ENCODE measurements around the gene TMEM14A.
"Not testable (repeated sequence)": the region's sequence is repeated elsewhere in the genome, so short reads cannot be mapped to it uniquely, and the experiment has no call there.

TMEM14A gene

DNA sequence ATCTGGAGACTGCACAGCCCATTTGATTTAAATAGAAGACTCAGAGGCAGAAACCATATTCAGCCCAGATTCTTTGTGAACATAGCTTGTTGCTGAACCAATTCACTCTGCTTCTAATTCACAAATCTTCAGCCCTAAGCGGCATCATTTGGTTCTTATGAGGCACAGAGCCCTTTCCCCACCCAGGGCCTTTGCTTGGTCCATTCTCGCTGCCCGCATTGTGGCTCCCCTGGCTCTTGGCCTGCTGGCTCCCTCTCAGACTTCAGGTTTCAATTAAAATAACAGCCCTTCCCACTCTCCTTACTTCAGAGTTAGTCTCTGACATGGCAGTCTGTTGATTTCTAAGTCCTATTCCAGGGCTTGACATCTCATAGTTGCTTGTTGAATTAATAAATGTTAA is 9.4 kb upstream of the TMEM14A start:
- no peak for DNase-seq

DNA sequence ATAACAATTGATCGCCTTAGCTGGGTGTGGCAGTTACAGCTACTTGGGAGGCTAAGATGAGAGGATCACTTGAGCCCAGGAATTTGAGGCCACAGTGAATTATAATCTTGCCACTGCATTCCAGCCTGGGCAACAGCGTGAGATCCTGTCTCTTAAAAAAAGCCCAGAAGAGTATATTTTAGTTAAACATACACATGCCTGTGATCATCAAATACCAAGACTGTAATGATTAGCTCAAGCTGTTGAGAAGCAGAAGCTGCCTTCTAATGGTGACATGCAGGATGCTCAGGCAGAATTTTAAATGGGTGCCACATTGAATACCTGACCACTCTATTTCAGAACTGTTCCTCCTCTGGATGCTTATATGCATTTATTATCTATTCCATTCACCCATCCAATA is 8.9 kb upstream of the TMEM14A start:
- no peak for DNase-seq

DNA sequence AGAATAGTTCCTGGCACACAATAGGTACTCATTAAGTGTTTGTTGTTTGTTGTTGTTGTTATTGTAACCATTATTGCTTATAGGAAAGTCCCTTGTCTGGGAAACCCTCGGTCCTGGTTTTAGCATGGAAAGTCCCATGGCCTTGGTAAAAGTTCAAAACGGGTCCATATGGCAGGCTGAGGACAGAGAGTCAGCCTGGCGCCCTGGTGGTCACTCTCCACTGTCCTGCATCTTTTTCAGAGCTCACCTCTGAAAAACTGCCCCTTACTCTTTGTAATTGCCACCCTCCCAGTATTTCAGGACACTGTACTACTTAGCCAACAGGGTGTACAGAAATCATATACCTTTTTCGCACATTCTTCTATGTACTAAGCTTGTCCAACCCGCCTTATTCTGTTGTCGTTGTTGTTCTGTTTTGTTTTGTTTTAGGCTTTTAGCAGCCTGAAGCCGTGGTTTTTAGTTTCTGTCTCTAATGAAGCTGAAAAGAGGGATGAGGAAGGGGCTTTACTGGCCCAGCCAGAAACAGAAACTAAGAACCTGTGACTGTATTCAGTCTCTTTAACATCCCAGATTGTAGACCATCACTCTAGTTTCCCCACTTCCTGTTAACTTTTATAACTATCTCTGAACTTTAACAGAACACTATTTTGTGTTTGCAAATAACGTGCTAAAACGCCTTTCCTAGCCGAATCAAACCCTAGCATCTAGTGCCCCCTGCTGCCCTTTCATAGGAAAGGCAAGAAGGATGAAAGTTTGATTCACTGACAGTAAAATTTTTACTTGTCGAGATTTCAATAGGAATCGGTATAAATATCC is 7.6 kb upstream of the TMEM14A start:
- DNase-seq: peak; percentile 54

DNA sequence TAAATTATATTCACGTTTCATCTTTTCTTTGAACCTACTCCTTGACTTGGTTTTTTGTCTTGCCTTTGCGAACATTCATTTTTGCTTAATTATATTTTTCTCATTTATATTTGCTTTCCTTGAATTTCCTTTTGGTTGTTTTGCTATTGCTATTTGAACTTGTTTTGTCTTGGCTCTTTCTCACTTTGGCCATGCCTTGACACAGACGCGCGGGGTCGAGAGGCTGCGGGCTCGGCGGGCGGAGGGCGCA is 7.1 kb upstream of the TMEM14A start:
- DNase-seq: no peak

DNA sequence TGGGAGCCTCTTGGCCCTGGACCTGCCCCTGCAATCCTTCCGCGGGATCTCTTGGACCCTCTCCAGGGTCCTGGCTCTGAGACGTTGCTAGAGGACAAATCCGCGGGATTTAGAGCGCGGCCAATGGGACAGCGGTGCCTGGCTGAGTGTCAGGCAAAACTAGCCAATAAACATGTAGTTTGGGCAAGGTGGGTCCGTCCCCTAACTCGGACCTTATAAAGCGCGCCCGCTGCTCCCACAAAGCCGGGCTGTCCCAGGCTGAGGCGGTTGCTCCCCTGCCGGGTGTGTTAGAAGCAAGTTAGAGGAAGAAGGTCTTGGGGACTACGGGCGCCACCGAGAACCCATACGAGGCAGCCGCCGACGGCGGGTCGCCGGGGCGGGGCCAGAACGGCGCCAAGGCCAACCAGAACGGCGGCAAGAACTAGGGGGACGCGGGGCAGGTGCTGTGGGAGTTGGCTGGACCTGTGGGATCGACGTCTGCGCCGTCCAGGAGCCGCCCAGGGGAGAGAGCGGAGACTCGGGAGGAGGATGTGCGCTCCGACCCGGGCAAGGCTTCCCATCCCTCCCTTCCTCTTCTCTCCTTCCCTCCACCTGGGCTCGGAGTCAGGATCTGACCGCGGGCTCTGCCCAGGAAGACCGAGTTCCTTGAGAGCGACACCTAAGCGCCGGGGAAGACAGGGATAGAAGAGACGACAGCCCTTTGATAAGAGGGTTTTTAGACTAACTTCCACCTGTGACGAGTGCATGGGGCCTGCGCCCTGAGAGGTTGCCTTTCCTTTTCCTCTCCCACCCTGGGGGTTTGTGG is 6.5 kb upstream of the TMEM14A start:
- peak; percentile 91 for DNase-seq

DNA sequence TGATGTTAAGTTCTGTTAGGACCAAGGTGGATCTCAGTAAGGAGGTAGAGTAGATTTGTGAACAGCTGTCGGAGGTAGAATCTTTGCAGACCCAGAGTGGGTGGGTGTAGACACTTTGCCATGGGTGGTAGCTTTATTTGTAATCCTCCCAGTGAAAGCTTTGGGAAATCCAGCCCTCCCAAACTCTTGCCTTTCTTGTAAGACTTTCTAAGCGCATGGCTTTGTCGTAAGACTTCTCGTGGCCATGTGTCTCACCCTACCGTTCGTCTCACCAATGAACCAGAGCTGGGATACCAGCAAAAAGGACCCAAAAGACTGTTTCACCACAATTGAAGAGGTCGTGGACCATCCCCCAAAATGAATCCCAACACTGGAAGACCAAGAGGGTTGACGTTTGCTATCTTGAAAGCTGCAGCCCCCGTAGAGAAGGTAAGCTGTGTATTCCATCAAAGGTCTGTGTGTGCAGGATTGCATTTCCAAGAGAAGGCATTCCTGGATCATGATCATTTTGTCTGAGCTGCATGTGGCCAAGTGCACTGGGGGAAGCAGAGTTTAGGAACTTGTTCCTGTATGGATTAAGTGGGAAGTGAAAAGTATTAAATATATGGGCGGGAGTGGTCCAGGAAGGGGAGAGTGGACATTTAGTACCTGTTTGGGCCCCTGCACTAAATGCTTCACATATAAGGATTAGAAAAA is 5.8 kb upstream of the TMEM14A start:
- DNase-seq: no peak

- DNase-seq: no peak
These were observed 4.8 kb upstream of the TMEM14A start for GRCh38 chr6:52666071-52666470.

GRCh38 chr6:52666523-52666922 is 4.4 kb upstream of the TMEM14A start:
- DNase-seq: no peak

GRCh38 chr6:52667572-52667971 is 3.3 kb upstream of the TMEM14A start:
- no peak for DNase-seq

GRCh38 chr6:52671676-52672075 is 763 bp downstream of the TMEM14A start:
- no peak for DNase-seq

GRCh38 chr6:52672412-52673025 is 1.6 kb downstream of the TMEM14A start:
- no peak for DNase-seq

DNA sequence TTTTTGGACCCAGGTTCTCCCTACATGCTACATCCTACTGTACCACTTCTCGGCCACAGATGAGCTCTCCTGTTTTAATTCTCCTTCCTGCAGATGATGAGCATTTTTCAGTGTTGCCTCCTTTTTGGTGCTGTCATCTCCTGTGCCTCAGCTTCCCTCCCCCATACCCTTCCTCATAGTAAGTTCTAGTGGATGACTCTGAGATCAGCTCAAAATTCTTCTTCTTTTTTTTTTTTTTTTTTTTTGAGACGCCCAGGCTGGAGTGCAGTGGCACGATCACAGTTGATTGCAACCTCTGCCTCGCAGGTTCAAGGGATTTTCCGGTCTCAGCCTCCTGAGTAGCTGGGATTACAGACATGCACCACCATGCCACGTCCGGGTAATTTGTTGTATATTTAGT is 3.8 kb downstream of the TMEM14A start:
- no peak for DNase-seq

GRCh38 chr6:52675372-52675771 is 4.5 kb downstream of the TMEM14A start:
- no peak for DNase-seq

GRCh38 chr6:52676631-52677030 is 5.7 kb downstream of the TMEM14A start:
- not testable (repeated sequence) for DNase-seq

- DNase-seq: no peak
These were observed 10.5 kb downstream of the TMEM14A start for GRCh38 chr6:52681416-52681815.

- DNase-seq: no peak
These were observed 16.2 kb downstream of the TMEM14A start for GRCh38 chr6:52686878-52687699.

GRCh38 chr6:52689857-52690256 is 18.9 kb downstream of the TMEM14A start:
- no peak for DNase-seq

DNA sequence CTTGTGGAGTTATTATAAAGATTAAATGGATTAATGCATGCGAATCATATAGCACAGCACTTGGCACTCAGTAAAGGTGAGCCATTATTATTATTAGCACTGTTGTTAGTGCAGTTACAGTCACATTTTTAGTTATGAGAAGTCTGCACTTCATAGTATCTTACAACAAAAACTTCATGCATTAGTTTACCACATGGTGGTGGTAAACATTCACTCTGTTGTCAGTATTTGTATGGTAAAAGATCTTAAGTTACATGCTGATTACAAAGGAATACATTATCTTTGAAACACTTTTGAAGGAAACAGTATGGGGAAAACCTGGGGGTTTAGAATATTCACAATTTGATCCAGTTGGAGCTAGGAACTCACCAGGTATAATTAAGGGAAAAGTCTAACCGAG is 20.8 kb downstream of the TMEM14A start:
- DNase-seq: no peak

- DNase-seq: no peak
These were observed 22.9 kb downstream of the TMEM14A start for GRCh38 chr6:52693773-52694172.

DNA sequence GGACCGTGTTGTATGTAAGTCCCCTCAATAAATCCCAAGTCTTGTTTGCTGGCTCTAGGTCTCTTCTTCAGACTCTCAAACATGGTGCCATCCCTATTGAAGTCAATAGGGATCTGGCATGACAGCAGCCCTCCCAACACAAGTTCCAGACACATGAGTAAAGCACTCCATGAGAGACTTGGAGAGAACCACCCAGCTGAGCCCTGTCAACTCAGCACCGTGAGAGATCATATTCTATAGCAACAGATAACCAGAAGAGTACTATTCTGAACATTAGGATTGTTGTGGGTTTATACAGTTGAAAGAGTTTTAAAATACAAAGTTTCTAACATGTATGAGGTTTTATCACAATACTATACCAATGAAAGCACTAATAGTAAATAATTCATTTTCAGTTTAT is 23.5 kb downstream of the TMEM14A start:
- DNase-seq: no peak

DNA sequence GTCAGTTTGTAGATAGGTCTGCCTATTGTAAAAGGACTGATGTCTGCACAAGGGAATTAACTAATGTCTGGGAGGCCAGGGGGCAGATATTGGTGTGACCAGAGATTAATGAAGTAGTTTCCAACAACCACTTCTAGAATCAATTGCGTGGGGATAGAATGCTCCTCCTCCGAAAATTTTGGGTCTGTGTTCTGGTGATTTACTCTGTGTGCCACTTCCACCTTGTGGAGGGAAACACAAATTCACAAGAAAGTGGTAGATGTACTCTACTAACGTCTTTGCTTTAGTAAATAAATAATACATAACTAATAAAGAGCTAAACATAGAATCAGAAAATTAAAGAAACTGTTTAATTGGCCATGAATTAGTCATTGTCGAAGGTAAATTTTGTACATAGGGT is 25.5 kb downstream of the TMEM14A start:
- no peak for DNase-seq

DNA sequence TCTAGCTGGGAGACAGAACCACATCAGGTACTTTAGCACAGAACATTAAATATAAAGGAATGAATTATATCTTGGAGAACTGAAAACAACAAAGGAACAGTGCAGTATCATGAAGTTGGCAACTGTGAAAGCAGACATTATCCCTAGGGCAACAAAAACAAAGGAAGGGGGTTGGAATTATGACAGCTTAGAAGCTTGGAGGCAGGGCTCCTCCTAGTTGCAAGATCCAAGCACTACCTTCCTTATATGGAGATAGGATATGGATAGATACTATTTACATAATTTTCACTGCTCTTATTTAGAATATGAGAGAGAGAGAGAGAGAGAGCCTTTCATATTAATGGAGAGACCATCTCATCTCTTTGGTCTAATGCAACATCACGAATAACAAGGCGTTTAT is 27.0 kb downstream of the TMEM14A start:
- DNase-seq: no peak

- no peak for DNase-seq
These were observed 33.1 kb downstream of the TMEM14A start for GRCh38 chr6:52704060-52704459.

Data from NCI-H2171 (cell line).